ENCODE results near the gene CDC25A.
"Not testable (repeated sequence)": the region's sequence is repeated elsewhere in the genome, so short reads cannot be mapped to it uniquely, and the experiment has no call there.

The CDC25A gene

DNA sequence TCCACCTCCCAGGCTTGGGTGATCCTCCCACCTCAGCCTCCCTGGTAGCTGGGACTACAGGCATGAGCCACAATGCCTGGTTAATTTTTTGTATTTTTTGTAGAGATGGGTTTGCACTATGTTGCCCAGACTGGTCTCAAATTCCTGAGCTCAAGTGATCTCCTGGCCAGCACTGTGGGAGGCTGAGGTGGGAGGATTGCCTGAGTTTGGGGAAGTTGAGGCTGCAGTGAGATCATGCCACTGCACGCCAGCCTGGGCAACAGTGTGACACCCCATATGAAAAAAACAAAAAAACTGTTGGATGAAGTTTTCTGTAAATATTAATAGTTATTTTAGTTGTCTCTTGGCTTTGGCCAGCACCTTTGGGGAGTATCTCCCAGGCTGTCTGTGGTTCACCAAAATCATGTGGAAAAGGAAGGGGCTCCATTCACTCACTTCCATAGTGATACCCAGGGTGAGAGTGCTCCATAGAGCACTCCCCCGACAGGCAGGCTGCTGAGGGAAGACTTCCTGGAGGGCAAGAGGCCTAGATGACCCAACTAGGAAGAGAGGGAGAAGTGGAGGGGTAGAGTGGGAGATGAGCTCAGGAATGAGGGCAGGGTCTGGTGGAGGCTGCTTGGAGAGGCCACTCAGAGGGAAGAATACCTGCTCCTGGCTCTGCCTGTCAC is 47.1 kb downstream of the CDC25A start:
- DNase-seq (ENCODE audit: low read depth): no peak

DNA sequence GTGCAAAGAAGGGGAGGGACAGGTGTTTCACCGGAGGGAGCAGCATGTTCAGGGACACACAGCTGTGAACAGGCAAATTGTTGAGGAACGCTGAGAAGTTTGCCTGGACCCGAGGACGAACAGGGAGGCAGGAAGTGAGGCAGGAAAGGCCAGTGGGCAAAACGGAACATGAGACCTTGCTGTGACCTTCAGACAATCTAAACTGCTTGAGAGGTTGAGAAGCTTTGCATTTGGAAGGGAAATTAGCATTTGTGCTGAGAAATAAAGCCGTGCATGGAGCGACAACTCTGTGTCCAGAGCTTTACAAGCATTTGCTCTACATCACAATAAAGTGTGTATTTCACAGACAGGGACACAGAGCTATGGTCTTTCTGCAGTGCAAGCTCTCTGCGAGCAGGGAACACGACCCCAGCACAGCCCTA is 47.9 kb downstream of the CDC25A start:
- DNase-seq (ENCODE audit: low read depth): no peak

DNA sequence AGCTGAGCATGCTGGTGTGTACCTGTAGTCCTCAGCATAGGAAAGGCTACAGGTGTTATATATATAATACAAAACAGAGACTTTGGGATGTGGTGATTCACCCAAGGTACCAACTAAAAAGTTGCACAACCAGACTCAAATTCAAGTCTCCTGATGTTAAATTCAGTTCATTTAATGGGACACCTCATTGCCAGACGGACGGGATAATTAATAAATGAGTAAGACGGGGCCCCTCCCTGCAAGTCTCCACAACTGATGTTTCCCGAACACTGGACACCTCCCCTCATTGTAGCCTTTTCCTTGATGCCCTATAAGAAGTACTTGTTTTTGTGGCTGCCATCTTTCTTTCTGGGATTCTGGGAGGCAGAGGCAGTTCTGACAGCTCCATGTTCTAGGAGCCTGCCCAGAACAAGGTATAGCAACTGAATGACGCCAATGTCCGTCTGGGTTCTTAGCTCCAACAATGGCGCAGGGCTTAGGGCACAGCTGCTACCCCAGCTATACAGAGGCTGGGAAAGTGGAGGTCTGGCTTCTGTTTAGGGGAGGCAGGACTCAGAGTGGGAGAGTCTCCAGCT is 50.7 kb downstream of the CDC25A start:
- DNase-seq (ENCODE audit: low read depth): no peak

DNA sequence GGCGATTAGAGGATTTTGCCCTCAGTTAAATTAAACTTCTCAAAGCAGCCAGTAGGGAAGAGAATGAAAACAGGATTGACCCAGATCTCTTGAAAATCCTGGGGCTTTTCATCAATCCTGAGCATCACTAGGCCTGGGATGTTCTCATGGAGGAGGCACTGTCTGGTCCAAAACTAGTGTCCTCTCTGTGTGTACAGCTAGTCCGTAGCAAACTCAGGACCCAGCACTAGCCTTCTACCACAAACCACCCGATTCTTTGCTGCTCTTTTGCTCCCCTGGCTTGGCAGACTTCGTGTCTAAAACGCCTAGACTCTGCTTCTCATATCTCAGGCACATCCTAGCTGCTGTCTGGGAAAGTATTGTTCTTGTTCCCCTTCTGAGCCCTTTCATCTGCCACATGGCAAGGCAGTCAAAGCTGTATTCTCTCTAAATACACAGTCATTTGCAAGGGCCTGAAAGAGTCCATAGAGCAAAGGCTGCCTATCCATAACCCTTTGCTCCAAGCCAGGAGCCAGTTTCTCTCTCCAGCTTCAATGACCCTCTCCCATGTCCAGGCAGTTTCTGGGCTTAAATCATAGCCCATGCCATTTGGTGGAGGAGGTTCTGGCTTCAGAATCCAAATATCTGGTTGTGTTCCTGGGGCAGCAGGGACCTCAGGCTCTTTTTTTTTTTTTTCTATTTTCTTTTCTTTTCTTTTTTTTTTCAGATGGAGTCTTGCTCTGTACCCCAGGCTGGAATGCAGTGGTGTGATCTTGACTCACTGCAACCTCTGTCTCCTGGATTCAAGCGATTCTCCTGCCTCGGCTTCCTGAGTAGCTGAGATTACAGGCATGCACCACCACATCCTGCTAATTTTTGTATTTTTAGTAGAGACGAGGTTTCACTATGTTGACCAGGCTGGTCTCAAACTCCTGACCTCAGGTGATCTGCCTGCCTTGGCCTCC is 52.4 kb downstream of the CDC25A start:
- no peak for DNase-seq (ENCODE audit: low read depth)

DNA sequence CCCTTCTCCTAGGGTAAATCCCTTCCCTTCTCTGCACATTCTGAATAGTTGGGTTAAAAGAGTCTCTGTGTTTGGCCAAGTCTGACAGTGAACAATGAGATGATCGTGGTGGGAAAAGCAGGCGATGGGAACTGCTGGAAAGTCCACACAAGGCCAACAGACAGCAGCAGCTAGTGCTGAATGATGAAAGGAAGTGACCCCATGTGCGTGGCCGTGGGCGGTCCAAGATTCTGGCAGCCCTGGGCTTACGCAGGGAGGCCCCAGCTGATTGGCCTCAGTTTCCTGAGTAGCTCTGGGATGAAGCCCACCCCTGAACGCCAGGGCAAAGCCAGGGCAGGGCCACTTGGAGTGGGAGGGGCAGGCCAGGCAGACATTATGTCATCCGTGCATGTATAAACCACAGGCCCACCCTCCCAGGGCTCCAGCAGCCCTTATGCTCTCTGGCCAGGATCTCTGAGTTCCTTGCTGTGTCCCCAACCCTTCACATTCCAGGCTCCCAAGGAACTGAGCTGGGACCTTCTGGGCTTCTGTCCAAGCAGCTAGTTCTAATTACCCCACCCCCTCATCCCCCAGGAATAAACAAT is 57.8 kb downstream of the CDC25A start:
- peak; percentile 40 for DNase-seq (ENCODE audit: low read depth)

DNA sequence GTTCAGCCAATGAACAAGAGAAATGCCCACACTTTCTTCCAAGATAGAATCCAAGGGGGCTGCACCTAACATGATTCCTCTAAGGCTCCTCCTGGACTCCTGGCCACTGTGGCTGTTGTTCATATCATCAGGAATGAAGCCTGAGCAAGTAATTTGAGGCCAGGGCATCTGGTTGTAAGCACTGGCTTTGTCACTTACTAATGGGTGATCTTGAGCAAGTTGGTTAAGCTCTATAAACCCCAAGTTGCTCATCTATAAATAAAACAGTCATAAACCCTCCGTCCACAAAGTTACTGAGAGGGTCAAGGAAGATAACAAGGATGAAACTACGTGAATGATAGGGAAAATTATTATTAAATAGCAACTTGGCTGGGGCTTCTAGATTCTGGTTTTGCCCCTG is 58.3 kb downstream of the CDC25A start:
- DNase-seq (ENCODE audit: low read depth): no peak

DNA sequence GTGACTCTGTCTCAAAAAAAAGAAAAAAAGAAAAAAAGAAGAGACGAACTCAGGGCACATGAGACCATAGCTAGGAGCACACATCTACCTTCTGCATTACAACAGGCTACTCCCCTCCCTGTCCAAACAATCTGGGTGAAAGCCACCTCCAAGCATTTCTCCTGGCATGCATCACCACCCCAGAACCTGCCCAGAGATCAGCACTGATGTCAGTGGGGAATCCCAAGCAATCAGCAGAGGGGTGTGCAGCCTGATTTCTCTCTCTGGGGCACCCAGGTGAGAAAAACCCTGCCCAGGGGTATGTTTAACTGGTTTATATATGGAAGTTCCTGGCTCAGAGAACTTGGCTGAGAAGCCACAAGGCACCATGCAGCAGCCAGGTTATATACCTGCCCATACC is 59.4 kb downstream of the CDC25A start:
- no peak for DNase-seq (ENCODE audit: low read depth)

DNA sequence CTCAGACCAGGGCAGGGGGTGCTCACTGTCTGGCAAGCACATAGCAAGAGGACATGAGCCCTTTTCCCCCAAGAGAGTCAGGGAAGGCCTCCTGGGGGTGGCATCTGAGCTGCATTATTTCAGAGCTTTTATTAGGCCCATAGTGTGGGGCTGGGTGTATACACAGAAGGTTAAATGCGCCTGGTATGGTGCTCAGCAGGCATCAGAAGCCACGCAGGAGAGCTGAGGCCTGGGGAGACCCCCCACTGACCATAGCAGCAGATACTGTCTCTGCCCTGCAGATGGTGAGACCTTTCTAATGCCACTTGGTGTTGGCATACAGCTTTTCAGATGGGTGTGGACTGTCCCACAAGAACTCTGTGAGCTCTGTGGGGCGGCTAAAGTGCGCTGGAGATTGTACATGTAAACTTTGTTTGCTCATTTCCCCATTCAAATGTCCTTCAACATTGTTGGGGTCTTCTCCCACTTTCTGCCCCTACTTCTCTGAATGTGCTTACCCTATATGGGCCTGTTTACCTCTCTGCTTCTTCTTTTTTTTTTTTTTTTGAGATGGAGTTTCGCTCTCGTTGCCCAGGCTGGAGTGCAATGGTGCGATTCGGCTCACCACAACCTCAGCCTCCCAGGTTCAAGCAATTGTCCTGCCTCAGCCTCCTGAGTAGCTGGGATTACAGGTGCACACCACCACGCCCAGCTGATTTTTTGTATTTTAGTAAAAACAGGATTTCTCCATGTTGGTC is 62.2 kb downstream of the CDC25A start:
- DNase-seq (ENCODE audit: low read depth): no peak

DNA sequence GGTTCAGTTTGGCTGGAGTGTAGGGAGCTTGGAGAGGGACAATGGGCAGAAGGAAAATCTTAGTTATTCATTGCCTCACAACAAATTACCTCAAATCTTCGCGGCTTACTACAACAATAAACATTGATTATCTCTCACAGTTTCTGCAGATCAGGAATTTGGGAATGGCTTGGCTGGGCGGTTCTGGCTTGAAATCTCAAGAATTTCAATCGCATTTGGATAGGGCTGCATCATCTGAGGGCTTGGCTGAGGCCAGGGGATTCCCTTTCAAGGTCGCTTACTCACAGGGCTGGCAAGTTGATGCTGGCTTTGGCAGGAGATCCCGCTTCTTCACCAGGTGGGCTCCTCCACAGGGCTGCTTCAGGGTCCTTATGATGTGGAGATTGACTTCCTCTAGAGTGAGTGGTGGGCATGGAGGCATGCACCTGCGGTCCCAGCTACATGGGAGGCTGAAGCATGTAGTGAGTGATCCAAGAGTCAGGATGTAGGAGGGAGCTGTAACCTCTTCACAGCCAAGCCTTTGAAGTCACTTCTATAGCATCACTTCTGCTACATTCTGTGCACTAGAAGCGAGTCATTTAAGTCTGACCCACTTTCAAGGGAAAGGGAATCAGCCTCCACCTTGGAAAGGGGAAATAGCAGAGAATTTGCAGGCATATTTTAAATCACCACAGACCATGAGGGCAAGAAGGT is 63.1 kb downstream of the CDC25A start:
- no peak for DNase-seq (ENCODE audit: low read depth)

DNA sequence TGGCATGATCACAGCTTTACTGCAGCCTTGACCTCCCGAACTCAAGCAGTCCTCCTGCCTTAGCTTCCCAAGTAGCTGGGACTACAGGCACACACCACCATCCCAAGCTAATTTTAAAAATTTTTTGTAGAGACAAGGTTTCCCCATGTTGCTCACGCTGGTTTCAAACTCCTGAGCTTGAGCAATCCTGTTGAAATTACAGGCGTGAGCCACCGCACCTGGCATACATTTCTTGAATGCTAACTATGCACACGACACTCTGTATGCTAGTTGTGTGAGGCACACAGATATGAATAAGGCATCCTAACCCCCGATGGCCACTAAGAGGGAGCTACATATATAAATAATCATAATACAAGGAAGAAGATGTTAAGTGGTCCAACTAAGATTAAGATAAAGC is 64.9 kb downstream of the CDC25A start:
- no peak for DNase-seq (ENCODE audit: low read depth)

DNA sequence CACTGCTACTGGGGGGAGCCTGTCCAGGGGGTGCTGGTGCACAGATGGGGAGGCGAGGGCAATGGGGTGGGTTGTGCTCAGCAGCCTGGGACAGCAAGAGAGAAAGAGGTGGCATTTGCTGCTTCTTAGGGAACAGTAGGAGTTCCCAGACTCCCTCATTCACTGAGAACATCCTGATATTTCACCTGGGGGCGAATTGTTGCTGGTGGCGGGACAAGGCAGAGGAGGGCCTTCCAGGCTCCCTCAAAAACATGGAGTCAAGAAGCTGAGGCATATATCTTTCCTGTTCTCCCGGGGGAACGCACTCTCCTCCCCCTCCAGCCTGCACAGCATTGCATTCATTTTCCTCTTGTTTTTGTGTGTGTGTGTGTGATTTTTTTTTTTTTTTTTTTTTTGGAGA is 65.7 kb downstream of the CDC25A start:
- DNase-seq (ENCODE audit: low read depth): no peak

DNA sequence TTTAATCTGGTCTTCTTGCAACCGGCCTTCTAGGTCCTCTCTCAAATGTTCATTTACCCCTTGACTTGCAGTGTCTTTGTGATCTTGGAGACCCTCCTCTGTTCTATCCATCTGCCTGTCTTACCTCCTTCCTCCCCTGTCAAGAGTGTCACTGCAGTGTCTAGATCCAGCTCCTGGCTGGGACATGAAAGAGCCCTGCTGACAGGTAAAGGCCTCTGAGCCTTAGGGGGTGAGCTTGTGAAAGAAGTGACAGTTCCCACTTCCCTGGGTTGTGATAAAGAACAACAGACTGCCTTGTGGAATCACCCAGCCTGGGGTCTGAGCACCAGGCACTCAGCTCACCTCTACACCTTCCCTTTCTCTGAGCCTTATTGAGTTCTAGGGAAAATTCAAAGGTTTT is 68.0 kb downstream of the CDC25A start:
- DNase-seq (ENCODE audit: low read depth): no peak

DNA sequence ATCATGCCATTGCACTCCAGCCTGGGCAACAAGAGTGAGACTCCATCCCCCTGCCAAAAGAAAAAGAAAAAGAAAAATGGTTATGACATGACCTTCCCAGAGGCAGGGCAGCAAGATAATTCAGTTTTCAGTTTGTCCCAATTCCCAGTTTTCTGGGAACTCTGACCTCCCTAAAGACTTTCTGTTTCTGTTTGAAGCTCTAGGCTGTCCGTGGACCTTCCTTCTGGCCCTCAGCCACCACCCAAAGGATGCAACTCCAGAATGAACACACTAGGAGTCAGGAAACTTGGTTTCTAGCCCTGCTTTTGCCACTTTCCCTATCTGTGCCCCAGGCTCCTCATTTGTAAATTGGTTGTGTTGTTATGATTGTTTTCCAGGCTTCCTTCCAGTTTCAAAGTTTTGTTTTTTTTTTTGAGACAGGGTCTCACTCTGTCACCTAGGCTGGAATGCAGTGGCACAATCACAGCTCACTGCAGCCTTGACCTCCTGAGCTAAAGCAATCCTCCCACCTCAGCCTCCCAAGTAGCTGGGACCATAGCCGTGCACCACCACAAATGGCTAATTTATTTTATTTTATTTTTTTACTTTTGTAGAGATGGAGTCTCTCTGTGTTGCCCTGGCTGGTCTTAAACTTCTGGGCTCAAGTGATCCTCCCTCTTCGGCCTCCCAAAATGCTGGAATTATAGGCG is 68.6 kb downstream of the CDC25A start:
- DNase-seq (ENCODE audit: low read depth): peak; percentile 63

DNA sequence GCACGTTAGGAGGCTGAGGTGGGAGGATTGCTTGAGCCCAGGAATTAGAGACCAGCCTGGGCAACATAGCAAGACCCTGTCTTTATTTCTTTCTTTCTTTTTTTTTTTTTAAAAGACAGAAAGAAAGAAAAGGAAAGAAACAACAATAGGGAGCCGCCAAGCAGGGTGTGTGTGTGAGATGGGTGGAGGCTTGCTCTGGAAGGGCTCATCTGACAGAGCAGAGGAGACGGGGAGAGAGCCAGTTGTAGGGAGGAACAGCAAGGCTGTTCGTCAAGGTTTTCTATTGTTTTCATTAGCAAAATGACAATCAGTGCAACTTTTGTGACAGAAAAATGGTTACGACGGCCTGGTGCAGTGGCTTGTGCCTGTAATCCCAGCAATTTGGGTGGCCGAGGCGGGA is 69.3 kb downstream of the CDC25A start:
- no peak for DNase-seq (ENCODE audit: low read depth)

DNA sequence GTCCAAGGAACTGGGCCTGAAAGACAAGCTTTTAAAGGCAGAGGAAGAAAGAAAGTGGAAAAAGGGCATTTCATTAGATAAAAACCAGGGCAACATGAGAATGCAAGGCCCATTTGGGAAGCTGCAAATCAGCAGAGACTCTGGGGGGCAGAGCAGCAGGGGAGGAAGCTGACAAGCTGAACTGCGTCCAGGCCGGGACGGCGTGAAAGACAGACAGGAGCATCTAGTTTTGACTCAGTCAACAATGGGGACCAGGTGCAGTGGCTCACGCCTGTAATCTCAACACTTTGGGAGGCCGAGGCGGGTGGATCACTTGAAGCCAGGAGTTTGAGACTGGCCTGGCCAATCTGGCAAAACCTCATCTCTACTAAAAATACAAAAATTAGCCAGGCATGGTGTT is 69.9 kb downstream of the CDC25A start:
- no peak for DNase-seq (ENCODE audit: low read depth)

DNA sequence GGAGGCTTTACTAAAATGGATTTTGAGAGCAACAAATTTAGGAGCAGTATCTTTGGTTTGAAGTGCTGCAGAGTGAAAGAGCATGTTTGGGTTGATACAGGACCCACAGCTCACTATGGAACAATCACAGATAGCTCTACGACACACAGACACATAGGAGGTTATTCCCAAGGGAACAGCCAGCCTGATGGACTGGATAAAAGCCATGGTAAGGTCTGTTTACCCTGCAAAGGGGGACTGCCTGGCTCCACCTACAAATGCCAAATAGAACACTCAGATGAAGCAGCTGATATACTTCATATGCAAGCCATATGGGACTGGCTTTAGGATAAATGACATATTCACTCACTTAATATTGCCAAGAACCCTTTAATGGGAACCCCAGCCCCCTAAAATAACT is 75.4 kb downstream of the CDC25A start:
- no peak for DNase-seq (ENCODE audit: low read depth)

DNA sequence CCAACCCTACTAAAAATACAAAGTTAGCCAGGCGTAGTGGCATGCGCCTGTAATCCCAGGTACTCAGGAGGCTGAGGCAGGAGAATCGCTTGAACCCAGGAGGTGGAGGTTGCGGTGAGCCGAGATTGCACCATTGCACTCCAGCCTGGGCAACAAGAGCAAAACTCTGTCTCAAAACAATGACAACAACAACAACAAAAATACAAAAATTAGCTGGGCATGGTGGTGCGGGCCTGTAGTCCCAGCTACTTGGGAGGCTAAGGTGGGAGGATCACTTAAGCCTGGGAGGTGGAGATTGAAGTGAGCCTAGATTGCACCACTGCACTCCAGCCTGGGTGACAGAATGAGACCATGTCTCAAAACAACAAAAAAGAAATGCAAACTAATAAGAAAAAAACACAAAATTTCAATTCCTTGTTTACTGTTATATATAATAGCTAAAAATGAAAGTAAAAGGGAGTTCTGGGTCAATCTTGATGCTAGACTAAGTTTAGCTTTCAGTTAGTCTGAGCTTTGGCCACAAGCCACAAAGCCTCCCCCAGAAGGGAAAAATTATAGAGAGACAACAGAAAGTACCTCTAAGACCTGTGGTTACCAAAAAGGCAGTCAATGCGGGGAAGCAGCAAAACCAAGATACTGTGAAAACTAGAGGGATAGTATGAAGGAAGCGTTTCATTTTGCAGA is 76.0 kb downstream of the CDC25A start:
- not testable (repeated sequence) for DNase-seq (ENCODE audit: low read depth)

DNA sequence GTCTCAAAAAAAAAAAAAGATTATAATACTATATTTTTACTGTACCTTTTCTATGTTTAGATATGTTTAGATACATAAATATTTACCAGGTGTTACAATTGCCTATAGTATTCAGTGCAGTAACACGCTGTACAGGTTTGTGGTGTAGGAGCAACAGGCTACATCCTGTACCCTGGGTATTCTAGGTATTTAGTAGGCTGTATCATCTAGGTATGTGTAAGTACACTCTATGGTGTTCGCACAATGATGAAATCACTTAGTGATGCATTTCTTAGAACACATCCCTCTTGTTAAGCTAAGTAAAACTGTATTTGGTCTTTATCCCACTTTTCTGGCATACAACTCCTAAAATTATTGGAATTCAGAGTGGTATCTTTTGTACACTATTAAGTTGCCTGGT is 77.8 kb downstream of the CDC25A start:
- no peak for DNase-seq (ENCODE audit: low read depth)

DNA sequence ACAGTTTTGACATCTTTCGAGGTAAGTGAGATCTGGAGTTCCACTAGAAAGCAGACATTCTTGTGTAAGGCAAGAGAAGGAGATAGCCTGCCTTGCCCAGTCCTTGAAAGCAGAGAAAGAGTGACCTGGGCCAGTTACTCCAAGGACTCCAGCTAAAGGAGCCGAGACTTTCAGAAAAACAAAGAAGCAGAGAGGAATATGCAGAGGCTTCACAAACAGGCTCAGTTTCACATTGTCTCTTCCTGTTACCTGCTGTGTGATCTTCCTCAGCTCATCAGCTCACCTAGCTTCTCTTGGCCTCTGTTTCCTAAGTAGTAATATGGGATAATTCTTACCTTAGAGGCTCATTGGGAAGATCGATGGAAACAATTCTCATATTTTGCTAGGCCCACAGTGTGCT is 81.0 kb downstream of the CDC25A start:
- DNase-seq (ENCODE audit: low read depth): no peak
